Fibroblast of villous mesenchyme (primary cell): ENCODE results near the gene RNF220. TPM values are rescaled to one million over a fixed set of nuclear protein-coding genes. Genes with fewer than 3 reads are reported as not detected.
"Not testable (repeated sequence)": the region's sequence is repeated elsewhere in the genome, so short reads cannot be mapped to it uniquely, and the experiment has no call there.

ENCODE experiments used
- DNase-seq: peaks from one replicate; pipeline ENCODE4 v3.0.0-alpha.2; 2010; ENCODE audit warnings: low read depth
- H3K4me3 ChIP-seq: 2 replicates; pipeline ENCODE4 v1.5.1; 2011; ENCODE audit warnings: low read depth, mild to moderate bottlenecking, low read length
- total RNA-seq: library from RNA; depleted of rRNA; stranded (reverse); fragments of >200 nt; gene quantifications from 2 replicates; pipeline ENCODE4 v1.2.3, GENCODE V29; 2012
- TF ChIP-seq, protein P1 (sequence below): IDR thresholded peaks from 2 replicates; pipeline ENCODE4 v1.5.1; 2012; ENCODE audit warnings: low read depth, mild to moderate bottlenecking, low read length; ENCODE audit not compliant: insufficient read depth

RNF220 gene
- total RNA-seq, 1 donor: 47.5 TPM

DNA sequence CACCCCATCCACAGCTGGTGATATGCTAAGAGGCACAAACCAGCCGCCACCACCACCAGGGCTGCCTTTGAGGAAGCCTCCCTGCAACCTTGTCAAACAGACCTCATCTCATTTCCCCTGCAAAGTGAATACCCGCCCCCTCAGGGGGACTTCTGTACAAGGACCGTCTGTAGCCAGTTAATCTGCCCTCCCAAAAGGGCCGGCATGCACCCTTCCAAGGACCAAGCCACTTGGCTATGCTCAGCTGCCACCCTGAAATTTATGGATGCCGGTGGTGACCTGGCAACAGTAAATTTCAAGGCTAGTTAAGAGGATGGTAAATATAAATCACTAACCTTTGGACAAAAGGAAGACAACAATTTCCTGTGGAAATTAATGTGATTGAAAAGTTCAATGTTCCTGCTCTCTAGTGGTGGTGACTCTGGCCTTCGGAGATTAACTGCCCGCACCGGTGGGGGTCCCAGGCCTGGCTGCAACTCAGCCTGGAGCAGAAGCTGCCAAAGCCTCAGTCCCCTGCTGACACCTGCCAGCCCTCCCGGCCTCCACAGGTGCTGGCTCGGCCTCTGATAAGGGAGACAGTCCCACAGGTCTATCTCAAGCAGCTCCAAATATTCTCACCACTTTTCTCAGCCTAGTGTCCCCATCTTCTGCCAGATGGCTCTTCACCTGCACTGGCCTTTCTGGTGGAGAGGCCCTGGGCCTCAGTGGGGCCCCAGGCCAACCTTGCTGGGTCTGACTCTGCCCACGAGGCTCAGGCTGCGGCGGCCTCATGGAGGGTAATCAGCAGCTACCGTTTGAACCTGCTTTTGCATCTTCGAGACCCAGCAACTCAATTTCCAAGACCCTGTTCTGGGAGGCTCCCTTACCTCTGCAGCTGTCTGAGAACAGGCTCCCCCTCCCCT is 257.0 kb downstream of the RNF220 start:
- H3K4me3 ChIP-seq: no peak overlapping the region

DNA sequence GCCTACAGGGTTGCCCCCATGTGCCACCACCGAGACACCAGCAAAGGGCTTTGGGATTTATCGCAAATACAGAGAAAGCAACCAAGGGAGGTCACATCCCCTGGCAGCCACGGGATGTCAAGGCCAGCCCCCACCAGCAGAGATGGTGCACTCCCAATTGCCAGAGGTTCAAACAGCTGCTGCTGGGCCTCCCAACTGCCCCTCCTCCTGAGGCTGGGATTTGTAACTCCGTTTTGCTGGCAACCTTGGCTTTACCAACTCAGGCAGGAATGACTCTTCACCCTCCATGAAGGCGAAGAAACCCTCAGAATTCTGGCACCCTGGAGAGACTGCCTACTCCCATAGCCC is 257.6 kb downstream of the RNF220 start:
- TF ChIP-seq, protein P1, sequence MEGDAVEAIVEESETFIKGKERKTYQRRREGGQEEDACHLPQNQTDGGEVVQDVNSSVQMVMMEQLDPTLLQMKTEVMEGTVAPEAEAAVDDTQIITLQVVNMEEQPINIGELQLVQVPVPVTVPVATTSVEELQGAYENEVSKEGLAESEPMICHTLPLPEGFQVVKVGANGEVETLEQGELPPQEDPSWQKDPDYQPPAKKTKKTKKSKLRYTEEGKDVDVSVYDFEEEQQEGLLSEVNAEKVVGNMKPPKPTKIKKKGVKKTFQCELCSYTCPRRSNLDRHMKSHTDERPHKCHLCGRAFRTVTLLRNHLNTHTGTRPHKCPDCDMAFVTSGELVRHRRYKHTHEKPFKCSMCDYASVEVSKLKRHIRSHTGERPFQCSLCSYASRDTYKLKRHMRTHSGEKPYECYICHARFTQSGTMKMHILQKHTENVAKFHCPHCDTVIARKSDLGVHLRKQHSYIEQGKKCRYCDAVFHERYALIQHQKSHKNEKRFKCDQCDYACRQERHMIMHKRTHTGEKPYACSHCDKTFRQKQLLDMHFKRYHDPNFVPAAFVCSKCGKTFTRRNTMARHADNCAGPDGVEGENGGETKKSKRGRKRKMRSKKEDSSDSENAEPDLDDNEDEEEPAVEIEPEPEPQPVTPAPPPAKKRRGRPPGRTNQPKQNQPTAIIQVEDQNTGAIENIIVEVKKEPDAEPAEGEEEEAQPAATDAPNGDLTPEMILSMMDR: no peak
- DNase-seq: no peak
- no peak overlapping the region for H3K4me3 ChIP-seq

More for the DNA sequence above, 257.0 kb downstream of the RNF220 start:
- TF ChIP-seq, protein P1: no peak
- no peak for DNase-seq

DNA sequence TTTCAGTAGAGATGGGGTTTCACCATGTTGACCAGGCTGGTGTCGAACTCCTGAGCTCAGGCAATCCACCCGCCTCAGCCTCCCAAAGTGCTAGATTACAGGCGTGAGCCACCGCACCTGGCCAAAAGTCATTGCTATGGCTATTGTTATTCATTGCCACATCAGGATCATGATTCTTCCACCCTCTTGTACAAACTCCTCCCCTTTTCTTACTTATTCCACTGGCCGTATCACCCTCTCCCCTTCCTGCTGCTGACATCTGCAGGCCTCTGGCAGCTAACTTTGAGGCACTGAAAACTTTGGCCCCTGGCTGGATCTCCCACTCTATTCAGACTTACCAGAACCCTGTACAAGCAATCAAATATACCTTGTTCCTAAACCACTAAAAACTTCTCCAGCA is 258.4 kb downstream of the RNF220 start:
- DNase-seq: no peak
- H3K4me3 ChIP-seq: no peak overlapping the region
- TF ChIP-seq, protein P1: no peak

DNA sequence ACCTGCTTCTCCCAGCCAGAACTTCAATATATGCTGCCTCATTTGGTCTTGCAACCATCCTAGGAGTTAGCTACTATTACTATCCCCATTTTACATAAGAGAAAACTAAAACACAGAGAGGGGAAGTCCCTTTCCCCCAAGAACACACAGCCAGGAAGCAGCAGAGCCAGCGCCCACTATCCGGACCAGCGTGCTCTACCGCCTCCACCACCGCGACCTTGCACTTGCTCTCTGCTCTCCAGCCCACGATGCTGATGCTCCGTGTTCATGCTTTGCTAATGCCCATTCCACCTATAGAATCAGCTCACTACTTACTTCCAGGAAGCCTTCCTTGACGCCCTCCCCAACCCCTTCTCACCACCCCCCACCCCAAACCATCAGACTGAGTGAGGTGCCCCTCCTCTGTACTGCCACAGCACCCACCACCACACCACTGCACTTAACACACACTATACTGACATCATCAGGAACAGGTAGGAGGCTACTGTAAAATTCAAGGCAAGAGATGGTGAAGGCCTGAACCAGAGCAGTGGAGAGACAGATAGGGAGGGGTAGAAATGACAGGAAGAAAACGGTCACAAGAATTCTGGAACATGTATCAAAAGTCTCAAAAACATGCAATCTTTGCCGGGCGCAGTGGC is 259.8 kb downstream of the RNF220 start:
- DNase-seq: no peak
- no peak overlapping the region for H3K4me3 ChIP-seq
- TF ChIP-seq, protein P1: no peak

DNA sequence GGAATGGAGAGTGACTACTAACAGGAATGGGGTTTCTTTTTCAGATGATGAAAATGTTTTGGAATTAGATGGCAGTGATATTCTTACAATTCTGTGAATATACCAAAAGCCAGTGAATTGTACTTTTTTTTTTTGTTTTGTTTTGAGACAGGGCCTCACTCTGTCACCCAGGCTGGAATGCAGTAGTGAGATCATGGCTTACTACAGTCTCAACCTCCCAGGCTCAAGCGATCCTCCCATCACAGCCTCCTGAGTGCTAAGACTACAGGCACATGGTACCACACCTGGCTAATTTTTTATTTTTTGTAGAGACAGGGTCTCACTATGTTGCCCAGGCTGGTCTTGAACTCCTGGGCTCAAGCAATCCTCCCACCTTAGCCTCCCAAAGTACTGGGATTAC is 261.7 kb downstream of the RNF220 start:
- DNase-seq: not testable (repeated sequence)

DNA sequence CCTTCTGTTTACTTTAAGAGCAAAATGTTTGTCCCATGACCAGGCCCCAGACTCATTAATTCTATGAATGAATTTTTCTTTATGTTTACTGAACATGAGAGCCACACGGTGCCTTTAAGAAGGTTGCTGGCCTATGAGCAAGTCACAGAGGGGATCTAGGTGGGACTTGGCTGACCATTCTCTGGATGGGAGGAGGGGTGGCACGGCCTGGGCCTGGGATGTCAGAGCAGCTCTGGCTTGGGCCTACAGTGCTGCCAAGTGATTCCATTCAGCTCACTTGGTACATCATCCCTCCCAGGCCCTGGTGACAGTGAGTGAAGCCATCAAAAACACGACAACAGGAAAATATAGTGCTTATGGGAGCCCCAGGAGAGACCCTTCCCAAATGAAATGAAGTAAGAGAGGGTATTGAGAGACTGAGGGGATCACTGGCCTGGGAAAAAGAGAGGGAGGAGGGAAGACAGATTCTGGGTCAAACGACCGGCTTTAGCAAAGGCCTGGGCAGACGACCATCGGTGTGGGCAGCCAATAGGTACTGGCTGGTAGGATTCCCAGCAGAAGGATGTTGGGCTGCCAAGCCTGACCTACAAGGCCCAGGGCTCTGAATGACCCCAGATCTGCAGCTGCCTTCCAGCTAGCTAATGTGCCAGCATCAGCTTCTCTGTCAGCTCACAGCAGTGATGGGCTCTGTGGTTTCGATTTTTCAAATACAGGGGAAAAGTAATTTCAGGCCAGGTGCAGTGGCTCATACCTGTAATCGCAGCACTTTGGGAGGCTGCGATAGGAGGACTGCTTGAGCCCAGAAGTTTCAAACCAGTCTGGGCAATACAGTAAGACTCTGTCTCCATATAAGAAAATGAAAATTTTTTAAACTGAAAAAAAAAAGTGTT is 265.9 kb downstream of the RNF220 start:
- TF ChIP-seq, protein P1: no peak
- DNase-seq: no peak
- H3K4me3 ChIP-seq: no peak overlapping the region

More for the DNA sequence above, 261.7 kb downstream of the RNF220 start:
- H3K4me3 ChIP-seq: not testable (repeated sequence)
